ENCODE data around the gene SERINC1.
"Not testable (repeated sequence)": the region's sequence is repeated elsewhere in the genome, so short reads cannot be mapped to it uniquely, and the experiment has no call there.

The SERINC1 gene

GRCh38 chr6:122471107-122472021, at the start of gene SERINC1:
TSS of gene SERINC1 (minus strand) at chr6:122471807. CDS start at chr6:122471737, 70 bp downstream.
- Histone ChIP-seq H3K27me3 (ENCODE audit: control insufficient read depth in 1 of 2, insufficient read depth in 2 of 2, low read length in 2 of 2) (no peaks in the 10 kb centered on the region), H3K9ac (ENCODE audit: low read length in 2 of 2) (peak within 1 kb of the TSS; percentile 94 to 99), H3K4me3 (ENCODE audit: low read length in 2 of 2) (peak within 1 kb of the TSS; percentile 93 to 100), H3K9me3 (ENCODE audit: control insufficient read depth in 2 of 2, low read length in 2 of 2) (no peaks in the 10 kb centered on the region), H3K27ac (ENCODE audit: low read length) (peak within 1 kb of the TSS; percentile 98), H3K36me3 (ENCODE audit: control insufficient read depth in 2 of 2, insufficient read depth in 2 of 2, low read length in 2 of 2) (no peaks in the 10 kb centered on the region), H3K4me1 (ENCODE audit: control insufficient read depth, insufficient read depth, low read length) (peaks cover 7% of the 10 kb centered on the region)

- no peak overlapping the region for H3K9ac ChIP-seq (ENCODE audit: low read length in 2 of 2)
- H3K27me3 ChIP-seq (ENCODE audit: control insufficient read depth in 1 of 2, insufficient read depth in 2 of 2, low read length in 2 of 2) = no peaks in the 10 kb centered on the region
- no peaks in the 10 kb centered on the region for H3K36me3 ChIP-seq (ENCODE audit: control insufficient read depth in 2 of 2, insufficient read depth in 2 of 2, low read length in 2 of 2)
- H3K9me3 ChIP-seq (ENCODE audit: control insufficient read depth in 2 of 2, low read length in 2 of 2) = no peaks in the 10 kb centered on the region
- no peak overlapping the region for H3K4me3 ChIP-seq (ENCODE audit: low read length in 2 of 2)
- H3K27ac ChIP-seq (ENCODE audit: low read length) = no peak overlapping the region
- H3K4me1 ChIP-seq (ENCODE audit: control insufficient read depth, insufficient read depth, low read length) = no peaks in the 10 kb centered on the region
Measured at GRCh38 chr6:122511193-122511924, 39.8 kb upstream of the SERINC1 start.

GRCh38 chr6:122505170-122505569, 33.6 kb upstream of the SERINC1 start:
- H3K9ac ChIP-seq (ENCODE audit: low read length in 2 of 2); H3K27me3 ChIP-seq (ENCODE audit: control insufficient read depth in 1 of 2, insufficient read depth in 2 of 2, low read length in 2 of 2); H3K4me3 ChIP-seq (ENCODE audit: low read length in 2 of 2); H3K36me3 ChIP-seq (ENCODE audit: control insufficient read depth in 2 of 2, insufficient read depth in 2 of 2, low read length in 2 of 2); H3K27ac ChIP-seq (ENCODE audit: low read length); H3K4me1 ChIP-seq (ENCODE audit: control insufficient read depth, insufficient read depth, low read length): not testable (repeated sequence)
- peaks cover 12 to 14% of the 10 kb centered on the region in 2 donors for H3K9me3 ChIP-seq (ENCODE audit: control insufficient read depth in 2 of 2, low read length in 2 of 2)

- H3K36me3 ChIP-seq (ENCODE audit: control insufficient read depth in 2 of 2, insufficient read depth in 2 of 2, low read length in 2 of 2) = no peaks in the 10 kb centered on the region
- peaks cover 14 to 16% of the 10 kb centered on the region in 2 donors for H3K9me3 ChIP-seq (ENCODE audit: control insufficient read depth in 2 of 2, low read length in 2 of 2)
- H3K27me3 ChIP-seq (ENCODE audit: control insufficient read depth in 1 of 2, insufficient read depth in 2 of 2, low read length in 2 of 2) = no peaks in the 10 kb centered on the region
- H3K9ac ChIP-seq (ENCODE audit: low read length in 2 of 2) = no peak overlapping the region
- H3K4me3 ChIP-seq (ENCODE audit: low read length in 2 of 2) = no peak overlapping the region
- H3K27ac ChIP-seq (ENCODE audit: low read length) = no peak overlapping the region
- H3K4me1 ChIP-seq (ENCODE audit: control insufficient read depth, insufficient read depth, low read length) = no peaks in the 10 kb centered on the region
Measured at GRCh38 chr6:122501475-122501874, 29.9 kb upstream of the SERINC1 start.

- Histone ChIP-seq H3K4me3 (ENCODE audit: low read length in 2 of 2) (no peak overlapping the region), H3K27me3 (ENCODE audit: control insufficient read depth in 1 of 2, insufficient read depth in 2 of 2, low read length in 2 of 2) (no peaks in the 10 kb centered on the region), H3K36me3 (ENCODE audit: control insufficient read depth in 2 of 2, insufficient read depth in 2 of 2, low read length in 2 of 2) (no peaks in the 10 kb centered on the region), H3K4me1 (ENCODE audit: control insufficient read depth, insufficient read depth, low read length) (no peaks in the 10 kb centered on the region), H3K9me3 (ENCODE audit: control insufficient read depth in 2 of 2, low read length in 2 of 2) (peaks cover 3 to 4% of the 10 kb centered on the region in 2 donors), H3K27ac (ENCODE audit: low read length) (no peak overlapping the region), H3K9ac (ENCODE audit: low read length in 2 of 2) (no peak overlapping the region)
Measured at GRCh38 chr6:122495612-122496011, 24.0 kb upstream of the SERINC1 start.

GRCh38 chr6:122494665-122495272, 23.2 kb upstream of the SERINC1 start:
- no peaks in the 10 kb centered on the region for H3K36me3 ChIP-seq (ENCODE audit: control insufficient read depth in 2 of 2, insufficient read depth in 2 of 2, low read length in 2 of 2)
- H3K27me3 ChIP-seq (ENCODE audit: control insufficient read depth in 1 of 2, insufficient read depth in 2 of 2, low read length in 2 of 2) = no peaks in the 10 kb centered on the region
- H3K4me1 ChIP-seq (ENCODE audit: control insufficient read depth, insufficient read depth, low read length) = no peaks in the 10 kb centered on the region
- no peak overlapping the region for H3K4me3 ChIP-seq (ENCODE audit: low read length in 2 of 2)
- H3K9me3 ChIP-seq (ENCODE audit: control insufficient read depth in 2 of 2, low read length in 2 of 2) = peaks cover 0 to 4% of the 10 kb centered on the region in 2 donors
- H3K27ac ChIP-seq (ENCODE audit: low read length) = no peak overlapping the region
- H3K9ac ChIP-seq (ENCODE audit: low read length in 2 of 2) = no peak overlapping the region

- H3K9me3 ChIP-seq (ENCODE audit: control insufficient read depth in 2 of 2, low read length in 2 of 2) = no peaks in the 10 kb centered on the region
- H3K27ac ChIP-seq (ENCODE audit: low read length) = no peak overlapping the region
- no peak overlapping the region for H3K4me3 ChIP-seq (ENCODE audit: low read length in 2 of 2)
- H3K4me1 ChIP-seq (ENCODE audit: control insufficient read depth, insufficient read depth, low read length) = no peaks in the 10 kb centered on the region
- no peaks in the 10 kb centered on the region for H3K27me3 ChIP-seq (ENCODE audit: control insufficient read depth in 1 of 2, insufficient read depth in 2 of 2, low read length in 2 of 2)
- no peak overlapping the region for H3K9ac ChIP-seq (ENCODE audit: low read length in 2 of 2)
- no peaks in the 10 kb centered on the region for H3K36me3 ChIP-seq (ENCODE audit: control insufficient read depth in 2 of 2, insufficient read depth in 2 of 2, low read length in 2 of 2)
Measured at GRCh38 chr6:122491919-122492555, 20.4 kb upstream of the SERINC1 start.

GRCh38 chr6:122490607-122491006, 19.0 kb upstream of the SERINC1 start:
- H3K27ac ChIP-seq (ENCODE audit: low read length) = no peak overlapping the region

GRCh38 chr6:122484760-122485159, 13.2 kb upstream of the SERINC1 start:
- Histone ChIP-seq H3K9me3 (ENCODE audit: control insufficient read depth in 2 of 2, low read length in 2 of 2) (no peaks in the 10 kb centered on the region), H3K36me3 (ENCODE audit: control insufficient read depth in 2 of 2, insufficient read depth in 2 of 2, low read length in 2 of 2) (no peaks in the 10 kb centered on the region), H3K4me1 (ENCODE audit: control insufficient read depth, insufficient read depth, low read length) (no peaks in the 10 kb centered on the region), H3K4me3 (ENCODE audit: low read length in 2 of 2) (no peak overlapping the region), H3K27me3 (ENCODE audit: control insufficient read depth in 1 of 2, insufficient read depth in 2 of 2, low read length in 2 of 2) (no peaks in the 10 kb centered on the region), H3K9ac (ENCODE audit: low read length in 2 of 2) (no peak overlapping the region), H3K27ac (ENCODE audit: low read length) (no peak overlapping the region)

More at GRCh38 chr6:122490607-122491006, 19.0 kb upstream of the SERINC1 start:
- no peaks in the 10 kb centered on the region for H3K4me1 ChIP-seq (ENCODE audit: control insufficient read depth, insufficient read depth, low read length)
- H3K27me3 ChIP-seq (ENCODE audit: control insufficient read depth in 1 of 2, insufficient read depth in 2 of 2, low read length in 2 of 2) = no peaks in the 10 kb centered on the region
- no peaks in the 10 kb centered on the region for H3K36me3 ChIP-seq (ENCODE audit: control insufficient read depth in 2 of 2, insufficient read depth in 2 of 2, low read length in 2 of 2)
- no peak overlapping the region for H3K4me3 ChIP-seq (ENCODE audit: low read length in 2 of 2)
- no peak overlapping the region for H3K9ac ChIP-seq (ENCODE audit: low read length in 2 of 2)
- no peaks in the 10 kb centered on the region for H3K9me3 ChIP-seq (ENCODE audit: control insufficient read depth in 2 of 2, low read length in 2 of 2)

GRCh38 chr6:122482750-122483080, 11.1 kb upstream of the SERINC1 start:
- Histone ChIP-seq H3K36me3 (ENCODE audit: control insufficient read depth in 2 of 2, insufficient read depth in 2 of 2, low read length in 2 of 2) (no peaks in the 10 kb centered on the region), H3K4me3 (ENCODE audit: low read length in 2 of 2) (no peak overlapping the region), H3K27me3 (ENCODE audit: control insufficient read depth in 1 of 2, insufficient read depth in 2 of 2, low read length in 2 of 2) (no peaks in the 10 kb centered on the region), H3K9me3 (ENCODE audit: control insufficient read depth in 2 of 2, low read length in 2 of 2) (no peaks in the 10 kb centered on the region), H3K4me1 (ENCODE audit: control insufficient read depth, insufficient read depth, low read length) (no peaks in the 10 kb centered on the region), H3K9ac (ENCODE audit: low read length in 2 of 2) (no peak overlapping the region), H3K27ac (ENCODE audit: low read length) (no peak overlapping the region)

All from stomach smooth muscle (tissue), 2 donors.